Nephron progenitor cell (in vitro differentiated cells): ENCODE data around the gene OTOGL.
"Not testable (repeated sequence)": the region's sequence is repeated elsewhere in the genome, so short reads cannot be mapped to it uniquely, and the experiment has no call there.

ENCODE experiments used
- DNase-seq: peaks from one replicate; pipeline ENCODE4 v3.0.0; 2021
- H3K27ac Mint-ChIP-seq: 2 replicates; pipeline ENCODE4 v1.8.0; 2021; ENCODE audit warnings: mild to moderate bottlenecking, moderate library complexity, mixed read lengths
- H3K27me3 Mint-ChIP-seq: 2 replicates; pipeline ENCODE4 v1.8.0; 2021; ENCODE audit warnings: mild to moderate bottlenecking, low read depth, mixed read lengths; ENCODE audit not compliant: poor library complexity
- H3K36me3 Mint-ChIP-seq: 2 replicates; pipeline ENCODE4 v1.8.0; 2021; ENCODE audit warnings: low read depth, mixed read lengths
- H3K4me1 Mint-ChIP-seq: 2 replicates; pipeline ENCODE4 v1.8.0; 2021; ENCODE audit warnings: mixed read lengths
- H3K4me3 Mint-ChIP-seq: 2 replicates; pipeline ENCODE4 v1.8.0; 2021; ENCODE audit warnings: mild to moderate bottlenecking, moderate library complexity, mixed read lengths
- H3K9me3 Mint-ChIP-seq: 2 replicates; pipeline ENCODE4 v1.8.0; 2021; ENCODE audit warnings: mild to moderate bottlenecking, moderate library complexity, mixed read lengths
- TF ChIP-seq, protein P1 (sequence below): fragments of 200-600 bp; sonication (generic); IDR thresholded peaks from 2 replicates; pipeline ENCODE4 v1.5.0; 2021; ENCODE audit warnings: antibody characterized with exemption

The OTOGL gene

DNA sequence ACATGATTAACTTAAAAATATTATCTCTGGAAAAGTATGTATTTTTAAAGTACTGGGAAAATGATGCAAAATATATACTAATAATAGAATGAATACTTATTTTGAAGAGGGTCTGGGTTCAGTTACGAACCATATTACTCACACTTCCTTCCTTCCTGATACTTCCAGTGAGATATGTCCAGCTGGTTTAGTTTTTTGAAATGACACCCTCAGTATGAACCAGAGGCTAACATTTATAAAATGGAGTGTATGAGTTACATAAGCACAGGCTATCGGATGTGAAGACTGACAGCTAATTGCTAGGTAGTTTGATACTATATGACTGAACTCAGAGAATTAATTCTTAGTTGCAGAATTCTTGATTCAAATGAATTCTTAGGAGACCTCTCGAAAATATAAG, 122.9 kb downstream of the OTOGL start:
- Mint-ChIP-seq H3K9me3 (no peaks in the 10 kb centered on the region), H3K27me3 (no peaks in the 10 kb centered on the region), H3K36me3 (no peaks in the 10 kb centered on the region), H3K4me3 (no peak overlapping the region), H3K4me1 (peaks cover 23% of the 10 kb centered on the region), H3K27ac (no peak overlapping the region)
- no peak for DNase-seq
- TF ChIP-seq, protein P1, sequence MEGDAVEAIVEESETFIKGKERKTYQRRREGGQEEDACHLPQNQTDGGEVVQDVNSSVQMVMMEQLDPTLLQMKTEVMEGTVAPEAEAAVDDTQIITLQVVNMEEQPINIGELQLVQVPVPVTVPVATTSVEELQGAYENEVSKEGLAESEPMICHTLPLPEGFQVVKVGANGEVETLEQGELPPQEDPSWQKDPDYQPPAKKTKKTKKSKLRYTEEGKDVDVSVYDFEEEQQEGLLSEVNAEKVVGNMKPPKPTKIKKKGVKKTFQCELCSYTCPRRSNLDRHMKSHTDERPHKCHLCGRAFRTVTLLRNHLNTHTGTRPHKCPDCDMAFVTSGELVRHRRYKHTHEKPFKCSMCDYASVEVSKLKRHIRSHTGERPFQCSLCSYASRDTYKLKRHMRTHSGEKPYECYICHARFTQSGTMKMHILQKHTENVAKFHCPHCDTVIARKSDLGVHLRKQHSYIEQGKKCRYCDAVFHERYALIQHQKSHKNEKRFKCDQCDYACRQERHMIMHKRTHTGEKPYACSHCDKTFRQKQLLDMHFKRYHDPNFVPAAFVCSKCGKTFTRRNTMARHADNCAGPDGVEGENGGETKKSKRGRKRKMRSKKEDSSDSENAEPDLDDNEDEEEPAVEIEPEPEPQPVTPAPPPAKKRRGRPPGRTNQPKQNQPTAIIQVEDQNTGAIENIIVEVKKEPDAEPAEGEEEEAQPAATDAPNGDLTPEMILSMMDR = no peak

GRCh38 chr12:80226576-80226975, 127.2 kb downstream of the OTOGL start:
- no peak overlapping the region for H3K4me3 Mint-ChIP-seq
- H3K27ac Mint-ChIP-seq = no peak overlapping the region
- no peaks in the 10 kb centered on the region for H3K36me3 Mint-ChIP-seq
- TF ChIP-seq, protein P1 = no peak
- H3K4me1 Mint-ChIP-seq = peaks cover 26% of the 10 kb centered on the region
- no peaks in the 10 kb centered on the region for H3K27me3 Mint-ChIP-seq
- DNase-seq = no peak
- H3K9me3 Mint-ChIP-seq = no peaks in the 10 kb centered on the region

DNA sequence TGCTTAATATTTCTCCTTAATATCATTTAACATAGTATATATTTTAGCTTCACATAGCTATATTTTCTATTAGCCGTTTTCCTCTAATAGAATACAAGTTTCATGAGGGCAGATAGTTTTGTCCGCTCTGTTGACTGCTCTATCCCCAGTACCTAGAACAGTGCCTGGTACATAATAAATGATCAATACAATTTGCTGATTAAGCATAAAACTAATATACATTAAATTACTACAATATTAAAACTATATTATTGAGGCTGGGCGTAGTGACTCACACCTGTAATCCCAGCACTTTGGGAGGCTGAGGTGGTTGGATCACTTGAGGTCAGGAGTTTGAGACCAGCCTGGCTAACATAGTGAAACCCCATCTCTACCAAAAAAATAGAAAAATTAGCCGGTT, 128.6 kb downstream of the OTOGL start:
- not testable (repeated sequence) for H3K27me3 Mint-ChIP-seq, DNase-seq, H3K4me3 Mint-ChIP-seq, H3K9me3 Mint-ChIP-seq, H3K27ac Mint-ChIP-seq, H3K36me3 Mint-ChIP-seq
- peaks cover 26% of the 10 kb centered on the region for H3K4me1 Mint-ChIP-seq

GRCh38 chr12:80230068-80230467, 130.7 kb downstream of the OTOGL start:
- no peaks in the 10 kb centered on the region for H3K9me3 Mint-ChIP-seq
- TF ChIP-seq, protein P1 = no peak
- H3K4me1 Mint-ChIP-seq = peaks cover 24% of the 10 kb centered on the region
- no peak overlapping the region for H3K27ac Mint-ChIP-seq
- no peaks in the 10 kb centered on the region for H3K27me3 Mint-ChIP-seq
- DNase-seq = peak; percentile 22
- no peaks in the 10 kb centered on the region for H3K36me3 Mint-ChIP-seq
- no peak overlapping the region for H3K4me3 Mint-ChIP-seq

GRCh38 chr12:80232837-80233236, 133.5 kb downstream of the OTOGL start:
- TF ChIP-seq, protein P1 = no peak
- no peaks in the 10 kb centered on the region for H3K36me3 Mint-ChIP-seq
- H3K4me3 Mint-ChIP-seq = no peak overlapping the region
- H3K4me1 Mint-ChIP-seq = peaks cover 21% of the 10 kb centered on the region
- no peaks in the 10 kb centered on the region for H3K27me3 Mint-ChIP-seq
- H3K9me3 Mint-ChIP-seq = no peaks in the 10 kb centered on the region
- H3K27ac Mint-ChIP-seq = no peak overlapping the region
- DNase-seq = no peak

DNA sequence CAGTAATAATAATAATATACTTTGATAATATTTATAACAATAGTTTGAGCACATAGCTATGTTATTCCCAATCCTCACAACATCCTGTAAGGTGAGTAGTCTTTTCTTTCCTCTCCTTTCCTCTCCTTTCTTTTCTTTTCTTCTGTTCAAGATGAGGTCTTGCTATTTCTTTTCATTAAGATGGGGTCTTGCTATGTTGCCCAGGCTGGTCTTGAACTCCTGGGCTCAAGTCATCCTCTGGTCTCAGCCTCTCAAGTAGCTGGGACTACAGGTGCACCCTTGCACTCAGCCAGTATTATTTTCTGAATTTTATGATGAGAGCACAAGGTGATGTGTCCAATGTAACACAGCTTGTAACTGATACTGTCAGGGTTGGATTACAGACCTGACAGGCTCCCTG, 134.6 kb downstream of the OTOGL start:
- Mint-ChIP-seq H3K27me3 (peaks cover 3% of the 10 kb centered on the region), H3K9me3 (no peaks in the 10 kb centered on the region), H3K4me3 (no peak overlapping the region), H3K4me1 (peaks cover 21% of the 10 kb centered on the region), H3K27ac (no peak overlapping the region), H3K36me3 (no peaks in the 10 kb centered on the region)
- no peak for DNase-seq
- TF ChIP-seq, protein P1 = no peak
